Cardiac muscle cell (in vitro differentiated cells and primary cell): ENCODE measurements around the gene ARHGEF7. TPM values are rescaled to one million over a fixed set of nuclear protein-coding genes. Genes with fewer than 3 reads are reported as not detected.
A peak's percentile ranks its signal among the peaks of the same experiment; 100 is the strongest.

ENCODE experiments used
- DNase-seq, 2 donors: peaks; one replicate each; pipeline versions ENCODE4 v3.0.0 to v3.0.0-alpha.2; 2010 to 2017; ENCODE audit warnings: low read depth in 1 of 2, low spot score in 1 of 2
- H3K27ac ChIP-seq: fragments of 200-600 bp; sonication (generic); 2 replicates; pipeline ENCODE4 v1.5.1; 2016
- H3K27me3 ChIP-seq: fragments of 200-600 bp; sonication (generic); 2 replicates; pipeline ENCODE4 v1.6.0; 2016; ENCODE audit warnings: control low read depth
- H3K36me3 ChIP-seq: fragments of 200-600 bp; sonication (generic); 2 replicates; pipeline ENCODE4 v1.5.1; 2016; ENCODE audit warnings: control low read depth
- H3K4me1 ChIP-seq: fragments of 200-600 bp; sonication (generic); 2 replicates; pipeline ENCODE4 v1.8.1; 2017; ENCODE audit warnings: low read depth, mild to moderate bottlenecking, mixed run types
- H3K4me3 ChIP-seq: fragments of 200-600 bp; sonication (generic); 2 replicates; pipeline ENCODE4 v1.5.1; 2016; ENCODE audit warnings: mild to moderate bottlenecking
- H3K9me3 ChIP-seq: fragments of 200-600 bp; sonication (generic); 2 replicates; pipeline ENCODE4 v1.5.1; 2017; ENCODE audit warnings: low read depth, mild to moderate bottlenecking, control low read depth
- polyA plus RNA-seq: library from polyadenylated mRNA; unstranded; fragments of >200 nt; fragmentation: Nextera tagmentation; extraction: Ambion mirVana; gene quantifications from 2 replicates; pipeline ENCODE4 v1.2.1, GENCODE V29; 2016
- total RNA-seq: library from RNA; depleted of rRNA; stranded (reverse); fragments of >200 nt; gene quantifications from 2 replicates; pipeline ENCODE4 v1.2.3, GENCODE V29; 2016
- TF ChIP-seq, protein P1 (sequence below): IDR thresholded peaks from 2 replicates; pipeline ENCODE4 v1.5.1; 2012; ENCODE audit warnings: low read depth, mild to moderate bottlenecking, low read length

ARHGEF7 gene
- total and polyA plus RNA-seq, 2 experiments from 2014 or later = 20.4 to 32.3 TPM

DNA sequence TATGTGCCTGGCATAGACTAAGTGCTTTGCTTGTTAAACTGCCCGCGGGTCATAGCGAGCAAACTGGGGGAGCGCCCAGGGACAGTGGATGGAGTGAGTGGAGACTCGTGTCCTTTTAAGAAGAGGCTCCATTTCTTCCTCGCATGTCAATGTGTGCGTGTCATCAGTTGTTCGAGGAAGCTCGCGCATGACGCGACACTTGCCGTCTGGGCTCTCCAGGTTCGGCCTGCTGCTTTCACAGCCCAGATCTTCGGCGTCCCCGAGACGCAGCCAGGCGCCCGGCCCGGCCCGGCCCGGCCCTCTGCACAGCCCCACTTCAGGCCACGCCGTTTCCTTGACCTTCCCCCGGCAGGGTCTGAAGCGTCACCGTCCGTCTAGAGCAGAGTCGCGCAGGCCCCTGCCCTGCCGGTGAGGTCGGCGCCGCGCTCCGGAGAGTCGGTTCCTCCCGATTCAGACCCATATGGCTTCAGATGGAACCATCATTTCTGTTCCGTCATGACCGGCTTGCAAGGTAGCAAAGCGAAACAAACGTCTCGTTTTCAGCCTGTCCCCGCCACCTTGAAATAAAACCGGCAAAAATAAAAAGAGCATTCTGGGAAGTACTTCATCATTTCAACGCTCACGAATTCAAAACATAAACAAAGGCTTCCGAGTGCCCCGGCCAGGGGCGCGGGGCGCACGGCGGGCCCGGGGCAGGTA, 599 bp upstream of the ARHGEF7 start:
- H3K4me3 ChIP-seq = peak overlapping the region; percentile 59
- no peak overlapping the region for H3K27ac ChIP-seq
- DNase-seq = peak; percentile 21 to 54
- H3K27me3 ChIP-seq = peaks cover 97% of the 10 kb centered on the region
- no peaks in the 10 kb centered on the region for H3K4me1 ChIP-seq
- TF ChIP-seq, protein P1, sequence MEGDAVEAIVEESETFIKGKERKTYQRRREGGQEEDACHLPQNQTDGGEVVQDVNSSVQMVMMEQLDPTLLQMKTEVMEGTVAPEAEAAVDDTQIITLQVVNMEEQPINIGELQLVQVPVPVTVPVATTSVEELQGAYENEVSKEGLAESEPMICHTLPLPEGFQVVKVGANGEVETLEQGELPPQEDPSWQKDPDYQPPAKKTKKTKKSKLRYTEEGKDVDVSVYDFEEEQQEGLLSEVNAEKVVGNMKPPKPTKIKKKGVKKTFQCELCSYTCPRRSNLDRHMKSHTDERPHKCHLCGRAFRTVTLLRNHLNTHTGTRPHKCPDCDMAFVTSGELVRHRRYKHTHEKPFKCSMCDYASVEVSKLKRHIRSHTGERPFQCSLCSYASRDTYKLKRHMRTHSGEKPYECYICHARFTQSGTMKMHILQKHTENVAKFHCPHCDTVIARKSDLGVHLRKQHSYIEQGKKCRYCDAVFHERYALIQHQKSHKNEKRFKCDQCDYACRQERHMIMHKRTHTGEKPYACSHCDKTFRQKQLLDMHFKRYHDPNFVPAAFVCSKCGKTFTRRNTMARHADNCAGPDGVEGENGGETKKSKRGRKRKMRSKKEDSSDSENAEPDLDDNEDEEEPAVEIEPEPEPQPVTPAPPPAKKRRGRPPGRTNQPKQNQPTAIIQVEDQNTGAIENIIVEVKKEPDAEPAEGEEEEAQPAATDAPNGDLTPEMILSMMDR = no peak
- H3K9me3 ChIP-seq = no peaks in the 10 kb centered on the region
- no peaks in the 10 kb centered on the region for H3K36me3 ChIP-seq

DNA sequence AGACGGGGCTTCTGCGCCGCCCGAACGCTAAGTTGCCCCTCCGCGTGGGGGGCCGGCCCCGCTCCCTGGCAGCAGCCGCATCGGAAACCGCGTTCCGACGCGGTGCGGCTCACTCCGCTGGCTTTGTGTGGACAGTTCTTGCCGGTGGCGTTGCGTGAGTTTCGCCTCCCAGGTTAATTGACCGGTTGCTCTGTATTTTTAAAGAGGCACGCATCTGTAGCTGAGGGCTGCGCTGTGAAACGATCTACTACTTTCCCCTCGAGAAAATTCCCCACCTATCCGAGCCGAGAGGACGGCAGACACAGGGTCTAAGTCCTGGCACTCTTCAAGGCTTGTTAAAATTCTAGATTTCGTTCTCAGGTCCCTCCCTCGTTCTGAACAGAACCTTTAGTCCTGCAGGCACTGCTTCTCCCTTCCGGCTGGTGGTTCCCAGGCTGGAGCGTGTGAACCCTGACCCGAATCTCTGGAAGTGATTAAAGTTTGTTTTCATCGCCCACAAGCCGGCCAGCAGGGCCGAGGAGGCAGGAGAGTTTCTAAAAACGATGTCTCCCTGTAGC, 933 bp downstream of the ARHGEF7 start:
- Histone ChIP-seq H3K4me3 (peak overlapping the region; percentile 59), H3K27me3 (peaks cover 87% of the 10 kb centered on the region), H3K27ac (no peak overlapping the region), H3K4me1 (no peaks in the 10 kb centered on the region), H3K9me3 (no peaks in the 10 kb centered on the region), H3K36me3 (no peaks in the 10 kb centered on the region)
- DNase-seq = peak; percentile 48 to 77
- TF ChIP-seq, protein P1 = no peak

DNA sequence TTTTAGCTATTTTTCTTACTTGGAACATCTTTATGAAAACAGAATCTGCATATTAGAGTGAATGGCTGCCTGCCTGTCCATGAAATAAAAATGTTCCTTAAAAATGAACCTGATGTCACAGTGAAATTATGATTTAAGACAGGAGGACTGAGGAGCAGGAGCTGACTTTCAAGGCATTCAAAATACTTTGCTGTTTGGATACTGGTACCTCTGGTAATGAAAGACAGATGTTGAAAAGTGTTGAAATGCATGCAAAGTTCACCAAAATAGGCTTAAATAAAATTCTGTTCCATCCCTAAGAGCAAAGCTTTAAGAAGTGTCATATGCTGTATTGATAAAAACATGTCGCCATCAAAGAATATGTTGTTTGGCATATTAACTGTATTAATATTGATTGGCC, 1.7 kb downstream of the ARHGEF7 start:
- TF ChIP-seq, protein P1 = no peak
- Histone ChIP-seq H3K4me3 (no peak overlapping the region), H3K27ac (no peak overlapping the region), H3K9me3 (no peaks in the 10 kb centered on the region), H3K27me3 (peaks cover 84% of the 10 kb centered on the region), H3K4me1 (no peaks in the 10 kb centered on the region), H3K36me3 (no peaks in the 10 kb centered on the region)
- peak in 1 of 2 donors; percentile 11 for DNase-seq

DNA sequence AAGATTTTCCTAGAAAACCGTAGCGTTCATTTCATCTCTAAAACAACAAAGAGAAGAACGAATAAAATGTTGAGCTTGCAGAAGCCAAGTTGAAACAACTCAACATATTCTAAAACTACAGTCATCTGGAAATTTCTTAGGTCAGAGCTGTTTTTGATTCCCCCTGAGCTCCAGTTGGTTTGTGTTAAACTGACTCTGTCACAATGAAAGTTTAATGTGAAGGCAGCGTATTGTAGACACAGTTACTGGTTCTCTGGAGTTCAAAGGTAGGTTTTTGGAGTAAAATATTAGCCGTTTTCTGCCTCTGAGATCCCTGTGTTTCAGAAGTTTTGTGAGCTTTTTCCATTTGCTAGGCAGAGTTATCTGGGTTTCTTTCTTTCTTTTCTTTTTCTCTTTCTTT, 2.2 kb downstream of the ARHGEF7 start:
- no peak for DNase-seq
- no peaks in the 10 kb centered on the region for H3K9me3 ChIP-seq
- H3K27ac ChIP-seq = no peak overlapping the region
- no peaks in the 10 kb centered on the region for H3K36me3 ChIP-seq
- TF ChIP-seq, protein P1 = no peak
- H3K27me3 ChIP-seq = peaks cover 80% of the 10 kb centered on the region
- no peak overlapping the region for H3K4me3 ChIP-seq
- no peaks in the 10 kb centered on the region for H3K4me1 ChIP-seq

- Histone ChIP-seq H3K4me1 (no peaks in the 10 kb centered on the region), H3K27ac (no peak overlapping the region), H3K27me3 (peaks cover 73% of the 10 kb centered on the region), H3K4me3 (no peak overlapping the region), H3K36me3 (no peaks in the 10 kb centered on the region), H3K9me3 (no peaks in the 10 kb centered on the region)
- no peak for DNase-seq
- TF ChIP-seq, protein P1 = no peak
These were observed 2.9 kb downstream of the ARHGEF7 start for GRCh38 chr13:111117961-111118360.
